K562 (cell line): Measurements from ENCODE around the gene FAM149B1. TPM values are rescaled to one million over a fixed set of nuclear protein-coding genes. Genes with fewer than 3 reads are reported as not detected.

Experiments used
- DMBX1 ChIP-seq: fragments of 250-450 bp; sonication (Bioruptor Pico); IDR thresholded peaks from 2 replicates; pipeline ENCODE4 v1.8.0; 2022; ENCODE audit warnings: inconsistent platforms, mild to moderate bottlenecking, moderate library complexity, borderline replicate concordance
- HMG20A ChIP-seq: fragments of 450-650 bp; formaldehyde crosslinking; conservative IDR thresholded peaks from 2 replicates; pipeline ENCODE4 v1.4.0; 2020; ENCODE audit warnings: mild to moderate bottlenecking, mixed read lengths
- KLF10 ChIP-seq: fragments of 250-450 bp; sonication (Bioruptor Pico); IDR thresholded peaks from 2 replicates; pipeline ENCODE4 v1.6.1; 2021; ENCODE audit warnings: matching md5 sums
- NCOR1 ChIP-seq: fragments of 450-650 bp; IDR thresholded peaks from 2 replicates; pipeline ENCODE4 v1.6.1; 2016; ENCODE audit warnings: mild to moderate bottlenecking, moderate library complexity
- ZBTB8A ChIP-seq: fragments of 450-650 bp; IDR thresholded peaks from 2 replicates; pipeline ENCODE4 v1.6.1; 2018; ENCODE audit warnings: mild to moderate bottlenecking, moderate library complexity; ENCODE audit not compliant: partially characterized antibody
- polyA plus RNA-seq, 8 experiments: library from polyadenylated mRNA; depleted of rRNA in 4 of 8; stranded (reverse) in 5 of 8; unstranded in 3 of 8; fragments of >200 nt; fragmentation: Nextera tagmentation in 2 of 8; fragmentation: Illumina TruSeq in 1 of 8; extraction: Ambion mirVana in 2 of 8; extraction: Trizol in 1 of 8; gene quantifications; 2 replicates each; pipeline versions ENCODE4 v1.2.1 to v1.2.3, GENCODE V29; 2011 to 2014; ENCODE audit warnings: inconsistent platforms in 1 of 8, missing spikeins in 1 of 8
- total RNA-seq, 7 experiments: library from RNA; depleted of rRNA in 6 of 7; stranded (reverse); fragments of >200 nt in 6 of 7; fragmentation: Illumina TruSeq in 2 of 7; extraction: Trizol in 2 of 7; gene quantifications; 2 replicates each; pipeline versions ENCODE4 v1.2.1 to v1.2.3, GENCODE V29; 2011 to 2021; ENCODE audit warnings: low replicate concordance in 1 of 7
- TF ChIP-seq, protein P1 (sequence below): fragments of 450-650 bp; IDR thresholded peaks from 2 replicates; pipeline ENCODE4 v1.6.1; 2016; ENCODE audit warnings: mild to moderate bottlenecking, moderate library complexity
- TF ChIP-seq, protein P2 (sequence below): fragments of 250-450 bp; sonication (Bioruptor Pico); IDR thresholded peaks from 2 replicates; pipeline ENCODE4 v1.4.0; 2020
- TF ChIP-seq, protein P3 (sequence below): fragments of 200-800 bp; sonication (Bioruptor generic); IDR thresholded peaks from 2 replicates; pipeline ENCODE4 v1.6.1; 2017; ENCODE audit warnings: missing genetic modification characterization, missing compliant biosample characterization
- TF ChIP-seq, protein P4 (sequence below): fragments of 250-450 bp; sonication (Bioruptor Pico); IDR thresholded peaks from 2 replicates; pipeline ENCODE4 v1.5.0; 2021; ENCODE audit warnings: mild to moderate bottlenecking, borderline replicate concordance

Gene FAM149B1
- total and polyA plus RNA-seq, 9 of the 15 experiments (the other 6 are each of a cell fraction or from before 2014, with no cell fraction given): 4.2 to 18.5 (median 9.3) TPM

DNA sequence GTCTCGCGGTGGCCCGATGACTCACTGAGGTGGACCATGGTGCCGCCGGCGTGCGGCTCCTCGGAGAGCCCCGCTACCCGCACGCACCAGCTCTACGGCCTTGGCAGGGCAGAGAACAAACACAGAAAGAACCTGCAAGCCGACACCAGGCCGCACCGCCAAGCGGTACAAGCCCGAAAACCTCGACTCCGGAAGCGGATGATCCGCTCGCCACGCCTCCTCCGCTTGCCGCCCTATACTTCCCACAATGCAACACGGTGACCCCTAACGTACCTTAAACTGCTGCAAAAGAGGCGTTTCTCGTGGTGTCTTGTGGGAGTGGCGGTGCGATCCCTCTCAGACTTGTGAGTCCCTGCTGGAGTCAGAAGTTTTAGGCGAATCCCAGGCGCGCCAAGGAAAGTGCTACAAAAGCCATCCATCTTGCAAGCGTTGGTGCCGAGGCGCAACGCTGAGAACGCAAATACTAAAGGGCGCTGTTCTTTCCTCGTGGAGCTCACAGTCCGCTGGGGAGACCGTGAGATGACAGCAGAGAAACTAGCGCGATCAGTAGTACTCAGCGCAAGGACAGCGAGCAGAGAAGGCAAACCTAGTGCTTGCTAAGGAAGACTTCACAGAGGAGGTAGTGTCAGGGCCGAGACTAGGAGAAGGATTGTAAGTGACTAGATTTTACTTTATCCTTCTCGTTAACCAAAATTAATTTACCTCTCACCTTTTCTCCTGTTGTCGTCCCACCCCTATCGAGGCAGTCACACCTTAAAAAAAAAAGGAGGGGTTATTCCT, 84.7 kb downstream of the FAM149B1 start, which contains the start of gene MRPS16 (continued):
- TF ChIP-seq, protein P1, sequence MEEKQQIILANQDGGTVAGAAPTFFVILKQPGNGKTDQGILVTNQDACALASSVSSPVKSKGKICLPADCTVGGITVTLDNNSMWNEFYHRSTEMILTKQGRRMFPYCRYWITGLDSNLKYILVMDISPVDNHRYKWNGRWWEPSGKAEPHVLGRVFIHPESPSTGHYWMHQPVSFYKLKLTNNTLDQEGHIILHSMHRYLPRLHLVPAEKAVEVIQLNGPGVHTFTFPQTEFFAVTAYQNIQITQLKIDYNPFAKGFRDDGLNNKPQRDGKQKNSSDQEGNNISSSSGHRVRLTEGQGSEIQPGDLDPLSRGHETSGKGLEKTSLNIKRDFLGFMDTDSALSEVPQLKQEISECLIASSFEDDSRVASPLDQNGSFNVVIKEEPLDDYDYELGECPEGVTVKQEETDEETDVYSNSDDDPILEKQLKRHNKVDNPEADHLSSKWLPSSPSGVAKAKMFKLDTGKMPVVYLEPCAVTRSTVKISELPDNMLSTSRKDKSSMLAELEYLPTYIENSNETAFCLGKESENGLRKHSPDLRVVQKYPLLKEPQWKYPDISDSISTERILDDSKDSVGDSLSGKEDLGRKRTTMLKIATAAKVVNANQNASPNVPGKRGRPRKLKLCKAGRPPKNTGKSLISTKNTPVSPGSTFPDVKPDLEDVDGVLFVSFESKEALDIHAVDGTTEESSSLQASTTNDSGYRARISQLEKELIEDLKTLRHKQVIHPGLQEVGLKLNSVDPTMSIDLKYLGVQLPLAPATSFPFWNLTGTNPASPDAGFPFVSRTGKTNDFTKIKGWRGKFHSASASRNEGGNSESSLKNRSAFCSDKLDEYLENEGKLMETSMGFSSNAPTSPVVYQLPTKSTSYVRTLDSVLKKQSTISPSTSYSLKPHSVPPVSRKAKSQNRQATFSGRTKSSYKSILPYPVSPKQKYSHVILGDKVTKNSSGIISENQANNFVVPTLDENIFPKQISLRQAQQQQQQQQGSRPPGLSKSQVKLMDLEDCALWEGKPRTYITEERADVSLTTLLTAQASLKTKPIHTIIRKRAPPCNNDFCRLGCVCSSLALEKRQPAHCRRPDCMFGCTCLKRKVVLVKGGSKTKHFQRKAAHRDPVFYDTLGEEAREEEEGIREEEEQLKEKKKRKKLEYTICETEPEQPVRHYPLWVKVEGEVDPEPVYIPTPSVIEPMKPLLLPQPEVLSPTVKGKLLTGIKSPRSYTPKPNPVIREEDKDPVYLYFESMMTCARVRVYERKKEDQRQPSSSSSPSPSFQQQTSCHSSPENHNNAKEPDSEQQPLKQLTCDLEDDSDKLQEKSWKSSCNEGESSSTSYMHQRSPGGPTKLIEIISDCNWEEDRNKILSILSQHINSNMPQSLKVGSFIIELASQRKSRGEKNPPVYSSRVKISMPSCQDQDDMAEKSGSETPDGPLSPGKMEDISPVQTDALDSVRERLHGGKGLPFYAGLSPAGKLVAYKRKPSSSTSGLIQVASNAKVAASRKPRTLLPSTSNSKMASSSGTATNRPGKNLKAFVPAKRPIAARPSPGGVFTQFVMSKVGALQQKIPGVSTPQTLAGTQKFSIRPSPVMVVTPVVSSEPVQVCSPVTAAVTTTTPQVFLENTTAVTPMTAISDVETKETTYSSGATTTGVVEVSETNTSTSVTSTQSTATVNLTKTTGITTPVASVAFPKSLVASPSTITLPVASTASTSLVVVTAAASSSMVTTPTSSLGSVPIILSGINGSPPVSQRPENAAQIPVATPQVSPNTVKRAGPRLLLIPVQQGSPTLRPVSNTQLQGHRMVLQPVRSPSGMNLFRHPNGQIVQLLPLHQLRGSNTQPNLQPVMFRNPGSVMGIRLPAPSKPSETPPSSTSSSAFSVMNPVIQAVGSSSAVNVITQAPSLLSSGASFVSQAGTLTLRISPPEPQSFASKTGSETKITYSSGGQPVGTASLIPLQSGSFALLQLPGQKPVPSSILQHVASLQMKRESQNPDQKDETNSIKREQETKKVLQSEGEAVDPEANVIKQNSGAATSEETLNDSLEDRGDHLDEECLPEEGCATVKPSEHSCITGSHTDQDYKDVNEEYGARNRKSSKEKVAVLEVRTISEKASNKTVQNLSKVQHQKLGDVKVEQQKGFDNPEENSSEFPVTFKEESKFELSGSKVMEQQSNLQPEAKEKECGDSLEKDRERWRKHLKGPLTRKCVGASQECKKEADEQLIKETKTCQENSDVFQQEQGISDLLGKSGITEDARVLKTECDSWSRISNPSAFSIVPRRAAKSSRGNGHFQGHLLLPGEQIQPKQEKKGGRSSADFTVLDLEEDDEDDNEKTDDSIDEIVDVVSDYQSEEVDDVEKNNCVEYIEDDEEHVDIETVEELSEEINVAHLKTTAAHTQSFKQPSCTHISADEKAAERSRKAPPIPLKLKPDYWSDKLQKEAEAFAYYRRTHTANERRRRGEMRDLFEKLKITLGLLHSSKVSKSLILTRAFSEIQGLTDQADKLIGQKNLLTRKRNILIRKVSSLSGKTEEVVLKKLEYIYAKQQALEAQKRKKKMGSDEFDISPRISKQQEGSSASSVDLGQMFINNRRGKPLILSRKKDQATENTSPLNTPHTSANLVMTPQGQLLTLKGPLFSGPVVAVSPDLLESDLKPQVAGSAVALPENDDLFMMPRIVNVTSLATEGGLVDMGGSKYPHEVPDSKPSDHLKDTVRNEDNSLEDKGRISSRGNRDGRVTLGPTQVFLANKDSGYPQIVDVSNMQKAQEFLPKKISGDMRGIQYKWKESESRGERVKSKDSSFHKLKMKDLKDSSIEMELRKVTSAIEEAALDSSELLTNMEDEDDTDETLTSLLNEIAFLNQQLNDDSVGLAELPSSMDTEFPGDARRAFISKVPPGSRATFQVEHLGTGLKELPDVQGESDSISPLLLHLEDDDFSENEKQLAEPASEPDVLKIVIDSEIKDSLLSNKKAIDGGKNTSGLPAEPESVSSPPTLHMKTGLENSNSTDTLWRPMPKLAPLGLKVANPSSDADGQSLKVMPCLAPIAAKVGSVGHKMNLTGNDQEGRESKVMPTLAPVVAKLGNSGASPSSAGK: peak; percentile 63; the same call in 1 of the 2 replicates
- TF ChIP-seq NCOR1: 0 out of 2 replicates have a peak, but pooled peaks have one; percentile 16
- TF ChIP-seq KLF10 (CRISPR knock-in tag): no peak
- no peak for TF ChIP-seq ZBTB8A
- TF ChIP-seq DMBX1 (CRISPR knock-in tag): 0 out of 2 replicates have a peak, but pooled peaks have one; percentile 18
- TF ChIP-seq, protein P2, sequence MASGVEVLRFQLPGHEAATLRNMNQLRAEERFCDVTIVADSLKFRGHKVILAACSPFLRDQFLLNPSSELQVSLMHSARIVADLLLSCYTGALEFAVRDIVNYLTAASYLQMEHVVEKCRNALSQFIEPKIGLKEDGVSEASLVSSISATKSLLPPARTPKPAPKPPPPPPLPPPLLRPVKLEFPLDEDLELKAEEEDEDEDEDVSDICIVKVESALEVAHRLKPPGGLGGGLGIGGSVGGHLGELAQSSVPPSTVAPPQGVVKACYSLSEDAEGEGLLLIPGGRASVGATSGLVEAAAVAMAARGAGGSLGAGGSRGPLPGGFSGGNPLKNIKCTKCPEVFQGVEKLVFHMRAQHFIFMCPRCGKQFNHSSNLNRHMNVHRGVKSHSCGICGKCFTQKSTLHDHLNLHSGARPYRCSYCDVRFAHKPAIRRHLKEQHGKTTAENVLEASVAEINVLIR (CRISPR knock-in tag): peak; percentile 6; the same call in 1 of the 2 replicates
- no peak for TF ChIP-seq HMG20A
- TF ChIP-seq, protein P3, sequence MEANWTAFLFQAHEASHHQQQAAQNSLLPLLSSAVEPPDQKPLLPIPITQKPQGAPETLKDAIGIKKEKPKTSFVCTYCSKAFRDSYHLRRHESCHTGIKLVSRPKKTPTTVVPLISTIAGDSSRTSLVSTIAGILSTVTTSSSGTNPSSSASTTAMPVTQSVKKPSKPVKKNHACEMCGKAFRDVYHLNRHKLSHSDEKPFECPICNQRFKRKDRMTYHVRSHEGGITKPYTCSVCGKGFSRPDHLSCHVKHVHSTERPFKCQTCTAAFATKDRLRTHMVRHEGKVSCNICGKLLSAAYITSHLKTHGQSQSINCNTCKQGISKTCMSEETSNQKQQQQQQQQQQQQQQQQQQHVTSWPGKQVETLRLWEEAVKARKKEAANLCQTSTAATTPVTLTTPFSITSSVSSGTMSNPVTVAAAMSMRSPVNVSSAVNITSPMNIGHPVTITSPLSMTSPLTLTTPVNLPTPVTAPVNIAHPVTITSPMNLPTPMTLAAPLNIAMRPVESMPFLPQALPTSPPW: peak; percentile 64
- TF ChIP-seq, protein P4, sequence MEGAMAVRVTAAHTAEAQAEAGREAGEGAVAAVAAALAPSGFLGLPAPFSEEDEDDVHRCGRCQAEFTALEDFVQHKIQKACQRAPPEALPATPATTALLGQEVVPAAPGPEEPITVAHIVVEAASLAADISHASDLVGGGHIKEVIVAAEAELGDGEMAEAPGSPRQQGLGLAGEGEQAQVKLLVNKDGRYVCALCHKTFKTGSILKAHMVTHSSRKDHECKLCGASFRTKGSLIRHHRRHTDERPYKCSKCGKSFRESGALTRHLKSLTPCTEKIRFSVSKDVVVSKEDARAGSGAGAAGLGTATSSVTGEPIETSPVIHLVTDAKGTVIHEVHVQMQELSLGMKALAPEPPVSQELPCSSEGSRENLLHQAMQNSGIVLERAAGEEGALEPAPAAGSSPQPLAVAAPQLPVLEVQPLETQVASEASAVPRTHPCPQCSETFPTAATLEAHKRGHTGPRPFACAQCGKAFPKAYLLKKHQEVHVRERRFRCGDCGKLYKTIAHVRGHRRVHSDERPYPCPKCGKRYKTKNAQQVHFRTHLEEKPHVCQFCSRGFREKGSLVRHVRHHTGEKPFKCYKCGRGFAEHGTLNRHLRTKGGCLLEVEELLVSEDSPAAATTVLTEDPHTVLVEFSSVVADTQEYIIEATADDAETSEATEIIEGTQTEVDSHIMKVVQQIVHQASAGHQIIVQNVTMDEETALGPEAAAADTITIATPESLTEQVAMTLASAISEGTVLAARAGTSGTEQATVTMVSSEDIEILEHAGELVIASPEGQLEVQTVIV: peak; percentile 95
